GM06990 (cell line): ENCODE data around the gene CALY.

ENCODE experiments used
- DNase-seq: peaks from one replicate; pipeline ENCODE4 v3.0.0-alpha.2; 2011; ENCODE audit not compliant: insufficient read length; ENCODE audit errors: extremely low read depth
- H3K27me3 ChIP-seq: replicated peaks from 2 replicates; pipeline ENCODE4 v1.6.0; 2011; ENCODE audit warnings: low read length; ENCODE audit not compliant: control insufficient read depth, insufficient read depth
- H3K36me3 ChIP-seq: 2 replicates; pipeline ENCODE4 v1.5.1; 2011; ENCODE audit warnings: low read length; ENCODE audit not compliant: control insufficient read depth, insufficient read depth
- H3K4me3 ChIP-seq: replicated peaks from 2 replicates; pipeline ENCODE4 v1.5.1; 2011; ENCODE audit warnings: low read depth, mild to moderate bottlenecking, control low read depth, low read length
- TF ChIP-seq, protein P1 (sequence below): IDR thresholded peaks from 2 replicates; pipeline ENCODE4 v1.5.1; 2011; ENCODE audit warnings: low read length, control low read depth, mild to moderate bottlenecking, inconsistent platforms; ENCODE audit not compliant: insufficient read depth, poor library complexity, severe bottlenecking

The CALY gene

DNA sequence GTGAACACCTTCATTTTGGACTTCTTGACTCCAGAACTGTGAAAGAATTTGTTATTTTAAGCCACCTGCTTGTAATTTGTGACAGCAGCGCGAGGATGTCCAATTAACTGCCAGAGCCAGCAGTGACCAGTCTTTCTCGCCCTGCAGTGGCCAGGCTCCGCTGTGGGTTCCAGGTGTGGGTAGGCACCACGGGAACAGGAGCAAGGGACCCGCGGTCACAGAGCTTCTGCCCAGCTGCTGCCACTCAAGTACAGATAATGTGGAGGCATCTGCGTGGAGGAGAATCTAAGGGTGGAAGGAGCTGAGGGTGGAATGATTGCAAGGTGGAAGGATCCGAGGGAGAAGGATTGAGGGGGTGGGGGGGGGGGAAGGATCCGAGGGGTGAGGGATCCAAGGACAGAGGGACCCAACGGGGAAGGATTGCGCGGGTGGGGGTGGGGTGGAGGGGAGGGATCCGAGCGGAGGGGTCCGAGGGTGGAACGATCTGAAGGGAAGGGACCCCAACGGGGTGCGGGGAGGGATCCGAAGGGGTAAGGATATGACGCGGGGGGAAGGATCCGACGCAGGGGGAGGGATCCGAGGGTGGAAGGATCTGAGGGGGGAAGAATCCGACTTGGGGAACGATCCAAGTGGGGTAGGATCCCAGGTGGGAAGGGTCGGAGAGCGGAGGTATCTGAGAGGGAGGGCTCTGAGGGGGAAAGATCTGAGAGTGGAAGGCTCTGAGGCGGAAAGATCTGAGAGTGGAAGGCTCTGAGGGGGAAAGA lies 3.6 kb downstream of the CALY start:
- Histone ChIP-seq H3K36me3 (no peaks in the 10 kb centered on the region), H3K4me3 (no peak overlapping the region), H3K27me3 (no peaks in the 10 kb centered on the region; the same call in 1 of the 2 replicates)
- TF ChIP-seq, protein P1, sequence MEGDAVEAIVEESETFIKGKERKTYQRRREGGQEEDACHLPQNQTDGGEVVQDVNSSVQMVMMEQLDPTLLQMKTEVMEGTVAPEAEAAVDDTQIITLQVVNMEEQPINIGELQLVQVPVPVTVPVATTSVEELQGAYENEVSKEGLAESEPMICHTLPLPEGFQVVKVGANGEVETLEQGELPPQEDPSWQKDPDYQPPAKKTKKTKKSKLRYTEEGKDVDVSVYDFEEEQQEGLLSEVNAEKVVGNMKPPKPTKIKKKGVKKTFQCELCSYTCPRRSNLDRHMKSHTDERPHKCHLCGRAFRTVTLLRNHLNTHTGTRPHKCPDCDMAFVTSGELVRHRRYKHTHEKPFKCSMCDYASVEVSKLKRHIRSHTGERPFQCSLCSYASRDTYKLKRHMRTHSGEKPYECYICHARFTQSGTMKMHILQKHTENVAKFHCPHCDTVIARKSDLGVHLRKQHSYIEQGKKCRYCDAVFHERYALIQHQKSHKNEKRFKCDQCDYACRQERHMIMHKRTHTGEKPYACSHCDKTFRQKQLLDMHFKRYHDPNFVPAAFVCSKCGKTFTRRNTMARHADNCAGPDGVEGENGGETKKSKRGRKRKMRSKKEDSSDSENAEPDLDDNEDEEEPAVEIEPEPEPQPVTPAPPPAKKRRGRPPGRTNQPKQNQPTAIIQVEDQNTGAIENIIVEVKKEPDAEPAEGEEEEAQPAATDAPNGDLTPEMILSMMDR = no peak
- no peak for DNase-seq

DNA sequence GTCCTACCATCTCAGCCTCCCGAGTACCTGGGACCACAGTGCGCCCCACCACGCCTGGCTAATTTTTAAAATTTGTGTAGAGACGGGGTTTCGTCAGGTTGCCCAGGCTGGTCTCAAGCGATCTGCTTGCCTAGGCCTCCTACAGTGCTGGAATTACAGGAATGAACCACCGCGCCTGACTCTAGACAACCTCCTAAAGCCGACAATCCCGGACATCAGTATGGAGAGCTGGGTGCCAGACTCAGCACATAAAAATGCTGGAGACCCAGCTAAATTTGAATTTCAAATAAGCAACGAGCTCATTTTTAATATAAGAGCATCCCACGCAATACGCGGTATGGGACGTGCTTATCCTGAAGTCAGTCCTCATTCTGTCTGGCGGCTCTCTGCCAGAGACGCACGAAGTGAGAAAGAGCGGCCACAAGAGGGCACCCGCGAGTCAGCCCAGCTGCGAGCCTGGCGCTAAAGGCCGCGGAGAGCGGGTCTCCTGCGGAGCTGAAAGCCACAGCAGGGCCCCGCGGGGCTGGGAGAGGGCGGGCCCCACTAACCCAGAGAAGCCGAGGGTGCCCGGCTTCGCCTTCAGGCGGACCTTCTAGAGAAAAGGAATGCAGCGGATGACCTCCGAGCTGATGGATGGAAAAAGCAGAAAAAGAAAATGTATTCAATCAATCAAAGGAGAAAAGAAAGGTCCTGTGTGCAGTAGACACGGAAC lies 7.0 kb downstream of the CALY start:
- H3K27me3 ChIP-seq = no peaks in the 10 kb centered on the region; the same call in 1 of the 2 replicates
- H3K4me3 ChIP-seq = peak overlapping the region; percentile 0; the same call in 1 of the 2 replicates
- TF ChIP-seq, protein P1 = peak; percentile 96
- no peaks in the 10 kb centered on the region for H3K36me3 ChIP-seq
- DNase-seq = peak; percentile 81

DNA sequence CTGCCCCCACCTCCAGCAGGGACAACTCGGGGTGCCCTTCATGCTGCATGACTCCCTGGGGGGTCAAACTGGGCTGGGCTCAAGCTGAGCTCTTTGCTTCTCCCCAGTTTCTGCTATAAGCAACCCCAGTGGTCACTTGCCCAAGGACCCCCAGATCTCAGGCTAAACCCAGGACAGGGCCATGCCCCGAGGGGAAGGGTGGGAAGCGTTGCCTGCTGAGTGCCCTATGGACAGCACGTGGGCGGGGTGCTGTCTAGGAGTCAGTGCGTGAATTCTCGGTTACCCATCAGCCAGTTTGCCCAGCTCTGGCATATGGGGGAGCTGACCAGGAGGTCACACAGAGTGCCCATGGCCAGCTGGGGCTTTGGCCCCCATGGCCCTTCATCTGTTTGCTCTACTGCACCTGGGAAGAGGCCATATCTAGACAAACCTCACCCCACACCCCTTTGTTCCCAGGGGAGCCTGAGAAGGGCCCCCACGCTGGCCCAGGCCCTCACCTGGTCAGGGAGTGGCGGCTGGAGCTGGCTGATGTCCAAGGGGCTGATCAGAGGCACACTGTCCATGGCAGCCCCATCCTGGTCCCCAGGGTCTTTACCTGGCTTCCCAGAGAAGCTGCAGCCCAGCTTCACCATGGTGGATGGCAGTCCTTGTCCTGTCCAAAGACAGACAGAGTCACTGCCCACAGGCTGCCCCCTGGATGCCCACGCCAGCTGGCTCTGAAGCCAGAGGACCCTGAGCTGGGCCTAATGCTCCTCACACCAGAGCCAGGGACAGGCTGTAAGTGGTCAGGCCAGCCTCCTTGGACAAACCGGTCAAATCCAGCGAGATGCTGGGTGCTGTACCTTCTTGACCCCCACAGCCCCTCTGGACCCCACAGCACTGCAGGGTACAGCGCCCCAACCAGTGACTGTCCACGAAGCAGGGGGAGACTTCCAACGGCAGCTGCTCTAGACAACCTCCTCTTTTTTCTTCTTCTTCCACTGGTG lies 8.0 kb downstream of the CALY start:
- TF ChIP-seq, protein P1 = no peak
- Histone ChIP-seq H3K27me3 (no peaks in the 10 kb centered on the region; the same call in 1 of the 2 replicates), H3K4me3 (no peak overlapping the region), H3K36me3 (no peaks in the 10 kb centered on the region)
- DNase-seq = no peak

DNA sequence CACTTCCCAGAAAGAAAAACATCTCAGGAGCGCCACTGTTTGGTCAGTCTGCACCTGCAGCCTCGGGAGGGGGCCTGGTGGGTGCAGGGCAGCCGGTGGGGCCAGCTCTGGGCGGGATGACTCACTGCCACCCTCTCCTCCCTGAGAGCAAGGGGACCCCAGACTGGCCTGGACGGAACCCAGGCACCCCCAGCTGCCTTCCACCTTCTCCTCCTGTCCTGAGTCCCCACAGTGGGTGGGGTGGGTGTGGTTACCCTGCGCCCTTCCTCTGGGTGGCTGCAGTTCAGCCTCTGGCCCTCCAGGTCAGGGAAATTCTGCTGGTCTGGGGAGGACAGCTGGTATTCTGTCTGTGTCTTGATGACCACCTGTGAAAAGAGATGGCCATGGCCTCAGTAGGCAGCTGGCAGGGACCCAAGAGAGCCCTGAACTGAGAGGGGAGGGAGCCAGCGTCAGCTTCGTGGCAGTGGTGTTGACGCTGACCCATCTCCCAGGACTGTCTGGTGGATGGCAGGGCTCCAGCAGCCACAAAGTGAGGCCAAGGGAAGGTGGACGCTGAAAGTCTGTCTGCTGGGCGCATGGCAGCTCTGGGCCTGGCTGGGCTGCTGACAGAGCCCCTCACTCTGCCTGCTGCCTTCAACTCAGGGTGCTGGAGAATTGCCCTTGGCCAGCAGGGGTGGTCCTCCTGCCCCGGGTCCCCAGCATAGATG lies 8.9 kb downstream of the CALY start:
- Histone ChIP-seq H3K4me3 (no peak overlapping the region), H3K36me3 (no peaks in the 10 kb centered on the region), H3K27me3 (no peaks in the 10 kb centered on the region; the same call in 1 of the 2 replicates)
- no peak for DNase-seq
- TF ChIP-seq, protein P1 = no peak
